ENCODE measurements around the gene GC.
A peak's percentile ranks its signal among the peaks of the same experiment; 100 is the strongest.
"Not testable (repeated sequence)": the region's sequence is repeated elsewhere in the genome, so short reads cannot be mapped to it uniquely, and the experiment has no call there.

GC gene

GRCh38 chr4:71765821-71766383 is 18.0 kb downstream of the GC start:
- DNase-seq: no peak

GRCh38 chr4:71765350-71765749 is 18.5 kb downstream of the GC start:
- no peak for DNase-seq

GRCh38 chr4:71752383-71753042 is 31.4 kb downstream of the GC start:
- DNase-seq: no peak

GRCh38 chr4:71749008-71749594 is 34.8 kb downstream of the GC start:
- no peak for DNase-seq

GRCh38 chr4:71746379-71746778 is 37.5 kb downstream of the GC start:
- no peak for DNase-seq

- not testable (repeated sequence) for DNase-seq
Measured at GRCh38 chr4:71738782-71739181, 45.1 kb downstream of the GC start.

- DNase-seq: peak; percentile 22
Measured at GRCh38 chr4:71732706-71733105, 51.2 kb downstream of the GC start.

- DNase-seq: no peak
Measured at GRCh38 chr4:71732066-71732465, 51.8 kb downstream of the GC start.

- no peak for DNase-seq
Measured at GRCh38 chr4:71729856-71730255, 54.0 kb downstream of the GC start.

GRCh38 chr4:71713611-71714203 is 70.2 kb downstream of the GC start:
- DNase-seq: peak; percentile 27

GRCh38 chr4:71711985-71712348 is 71.9 kb downstream of the GC start:
- DNase-seq: no peak

GRCh38 chr4:71711044-71711984 is 72.6 kb downstream of the GC start:
- no peak for DNase-seq

- DNase-seq: no peak
Measured at GRCh38 chr4:71709961-71710360, 73.9 kb downstream of the GC start.

GRCh38 chr4:71698141-71698540 is 85.7 kb downstream of the GC start:
- DNase-seq: no peak

GRCh38 chr4:71697031-71697430 is 86.8 kb downstream of the GC start:
- DNase-seq: no peak

GRCh38 chr4:71694961-71695360 is 88.9 kb downstream of the GC start:
- no peak for DNase-seq

- DNase-seq: no peak
Measured at GRCh38 chr4:71692963-71693362, 90.9 kb downstream of the GC start.

- no peak for DNase-seq
Measured at GRCh38 chr4:71692198-71692597, 91.7 kb downstream of the GC start.
